GM19240 (cell line): ENCODE measurements around the gene TNS4.

Source experiments
- DNase-seq: peaks from one replicate; pipeline ENCODE4 v3.0.0; 2011; ENCODE audit warnings: low spot score; ENCODE audit not compliant: insufficient read length

TNS4 gene

DNA sequence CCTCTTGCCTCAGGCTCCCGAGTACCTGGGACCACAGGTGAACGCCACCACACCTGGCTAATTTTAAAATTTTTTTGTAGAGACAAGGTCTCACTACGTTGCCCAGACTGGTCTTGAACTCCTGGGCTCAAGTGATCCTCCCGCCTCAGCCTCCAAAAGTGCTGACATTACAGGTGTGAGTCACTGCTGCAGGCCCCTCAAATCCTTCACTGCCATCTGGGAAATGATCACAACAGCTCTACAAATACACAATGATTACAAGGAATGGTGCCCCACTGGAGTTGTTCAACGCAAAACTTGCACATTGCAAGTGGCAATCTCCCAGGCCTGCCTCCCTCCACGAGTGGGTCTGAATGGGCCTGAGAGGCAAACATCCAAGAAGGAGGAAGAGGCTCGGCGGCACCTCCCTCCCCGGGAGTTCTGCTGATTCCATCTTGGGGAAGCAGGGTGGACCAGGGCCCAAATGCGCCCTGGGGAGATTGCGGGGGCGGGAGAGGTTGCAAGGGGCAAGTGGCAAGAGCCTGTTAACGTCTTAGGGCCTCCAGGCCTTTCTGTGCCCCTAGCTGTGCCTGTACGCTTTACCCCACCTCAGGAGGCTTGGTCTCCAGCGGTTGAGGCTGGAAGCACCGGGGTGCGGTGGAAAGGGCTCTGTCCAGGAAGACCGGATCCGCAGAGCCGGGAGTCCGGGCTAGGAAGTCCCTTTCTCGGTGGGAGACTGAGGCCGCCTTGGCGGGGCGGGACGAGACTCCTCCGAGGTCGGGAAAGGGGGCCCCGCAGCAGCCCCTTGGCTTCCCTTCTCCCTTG, 58.8 kb downstream of the TNS4 start:
- DNase-seq, result no peak

GRCh38 chr17:40440166-40440565, 61.3 kb downstream of the TNS4 start:
- no peak for DNase-seq

DNA sequence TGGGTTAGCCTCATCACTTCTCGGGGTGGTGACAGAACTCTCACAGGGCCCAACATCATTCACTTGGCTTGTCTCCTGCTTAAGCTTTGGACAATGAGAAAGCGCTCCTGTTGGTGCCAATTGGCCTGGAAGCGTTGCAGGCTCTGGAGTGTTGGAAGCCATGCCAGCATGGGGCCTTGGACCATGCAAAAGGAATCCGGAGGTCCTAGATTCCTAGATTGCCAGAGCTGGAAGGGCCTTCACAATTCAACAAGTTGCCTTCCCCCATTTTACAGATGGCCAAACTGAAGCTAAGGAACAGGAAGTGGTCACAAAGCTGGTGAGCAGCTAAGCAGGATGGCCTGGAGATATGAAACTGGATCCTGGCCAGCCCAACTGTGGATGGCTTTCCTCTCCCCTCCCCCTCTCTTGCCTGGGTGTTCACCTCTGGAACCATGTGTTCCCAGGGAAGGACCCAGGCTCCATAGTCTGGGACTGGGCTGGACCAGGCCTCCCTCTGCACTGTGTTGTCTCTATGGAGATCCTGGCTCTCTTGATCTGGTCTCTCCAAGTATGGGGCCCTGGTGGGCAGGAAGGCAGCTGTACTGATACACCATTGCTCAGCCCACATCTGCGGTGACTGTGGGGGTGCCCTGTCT, 64.2 kb downstream of the TNS4 start:
- no peak for DNase-seq

DNA sequence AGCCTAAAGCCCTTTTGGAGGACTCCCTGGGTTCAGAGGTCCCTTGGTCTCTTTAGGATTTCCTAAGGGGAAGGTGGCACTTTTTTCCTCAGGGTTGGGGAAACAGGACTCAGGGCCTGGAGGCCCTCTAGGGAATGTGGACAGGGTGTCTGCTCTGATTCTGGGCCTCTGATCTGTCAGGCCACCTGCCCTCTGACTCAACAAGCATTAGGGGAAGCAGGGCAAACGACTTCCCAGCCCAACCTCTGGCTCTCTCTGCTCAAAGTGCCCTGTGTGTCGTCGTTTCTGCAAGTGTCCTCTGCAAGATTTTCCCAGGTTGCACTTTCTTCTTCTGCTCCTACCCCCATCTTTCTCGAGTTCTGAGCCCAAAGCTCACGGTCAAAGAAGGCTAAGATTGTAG, 64.8 kb downstream of the TNS4 start:
- DNase-seq, result no peak

GRCh38 chr17:40433551-40434415, 67.6 kb downstream of the TNS4 start:
- no peak for DNase-seq

DNA sequence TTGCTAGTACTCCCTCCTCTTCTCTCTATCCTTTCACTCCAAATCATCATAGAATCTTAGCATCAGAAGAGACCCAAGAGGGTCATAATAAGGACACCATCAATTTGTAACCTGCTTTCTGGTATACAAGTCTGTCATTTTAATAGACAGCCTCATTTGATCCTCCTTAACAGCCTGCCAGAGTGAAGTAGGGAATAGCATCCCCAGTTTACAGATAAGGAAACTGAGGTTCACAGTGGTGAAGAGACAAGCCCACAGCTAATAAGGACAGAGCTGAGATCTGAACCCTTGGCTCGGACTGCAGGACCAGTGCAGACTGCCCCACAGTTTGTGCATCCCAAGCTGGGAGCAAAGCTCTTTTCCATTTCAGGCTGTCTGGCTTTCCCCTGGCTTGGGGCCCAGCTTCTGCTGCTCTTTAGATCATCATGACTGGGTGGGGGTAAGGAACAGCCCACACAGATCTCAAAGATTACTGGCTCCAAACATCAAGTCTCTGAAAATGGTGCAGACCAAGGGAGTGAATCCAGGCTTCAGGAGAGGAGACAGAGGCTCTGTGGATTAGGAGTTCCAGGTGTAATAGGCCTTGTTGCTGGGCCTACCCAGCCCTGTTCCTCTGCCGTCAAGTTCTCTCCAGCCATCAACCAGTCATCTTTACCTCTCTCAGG, 68.4 kb downstream of the TNS4 start:
- DNase-seq, result no peak

DNA sequence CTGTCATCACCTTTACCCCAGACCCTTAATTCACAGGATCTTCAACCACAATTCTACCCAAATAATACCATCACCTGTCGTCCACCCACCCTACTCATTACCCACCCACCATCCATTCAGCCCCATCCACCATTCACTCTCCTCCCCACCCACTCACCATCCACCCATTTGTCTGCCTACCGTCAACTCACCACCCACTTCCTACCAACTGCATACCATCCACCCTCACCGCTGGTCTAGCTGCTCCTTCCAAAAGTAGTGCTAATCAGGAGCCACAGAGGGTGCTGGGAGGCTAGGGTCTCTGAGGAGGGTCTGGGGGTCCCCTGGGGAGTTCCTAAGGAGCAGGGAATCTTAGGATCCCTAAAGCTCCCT, 70.2 kb downstream of the TNS4 start:
- DNase-seq, result no peak

DNA sequence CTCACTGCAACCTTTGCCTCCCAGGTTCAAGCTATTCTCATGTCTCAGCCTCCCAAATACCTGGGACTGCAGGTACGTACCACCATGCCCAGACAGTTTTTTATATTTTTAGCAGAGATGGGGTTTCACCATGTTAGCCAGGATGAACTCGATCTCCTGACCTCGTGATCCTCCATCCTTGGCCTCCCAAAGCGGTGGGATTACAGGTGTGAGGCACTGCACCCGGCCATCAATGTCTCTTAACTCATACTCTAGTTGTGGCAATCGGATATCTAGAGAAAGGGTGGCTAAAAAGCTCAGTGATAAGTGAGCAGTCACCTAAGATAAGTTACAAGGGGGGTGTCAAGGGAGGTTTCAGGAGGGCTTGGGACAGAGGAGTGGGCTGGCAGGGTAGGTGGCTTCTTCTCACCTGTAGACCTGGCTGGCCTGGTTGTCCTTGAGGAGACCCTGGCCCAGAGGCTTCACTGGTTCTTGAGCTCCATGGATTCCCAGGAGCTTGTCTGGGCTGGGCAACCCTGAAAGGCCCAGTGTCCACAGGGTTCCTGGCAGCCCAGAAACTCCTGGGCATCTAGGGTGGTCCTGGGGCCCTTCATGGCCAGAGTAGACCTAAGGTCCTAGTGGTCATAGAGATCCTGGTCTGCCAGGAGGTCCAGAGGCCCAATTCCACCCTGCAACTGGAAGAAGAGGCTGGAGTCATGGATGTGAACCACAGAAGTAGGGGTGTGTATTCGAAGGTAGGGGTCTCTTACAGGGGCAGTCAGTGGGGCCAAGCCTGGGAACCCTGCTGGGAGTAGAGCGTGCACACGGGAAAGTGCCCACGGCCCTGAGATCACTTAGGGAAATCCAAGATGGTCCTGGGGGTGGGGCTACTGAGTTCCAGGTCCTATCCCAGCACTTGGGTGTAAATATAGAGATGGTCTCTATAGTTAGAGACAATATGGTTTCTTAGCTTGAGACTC, 70.9 kb downstream of the TNS4 start:
- no peak for DNase-seq

GRCh38 chr17:40427002-40427491, 74.4 kb downstream of the TNS4 start:
- no peak for DNase-seq
